Pancreas (tissue), 10 donors: ENCODE results near the gene CAPN13. TPM values are rescaled to one million over a fixed set of nuclear protein-coding genes. Genes with fewer than 3 reads are reported as not detected.
A peak's percentile ranks its signal among the peaks of the same experiment; 100 is the strongest.

Experiments used
- ATAC-seq, 4 donors: fragments of 200-7000 bp; cut with Tn5 transposase; one replicate each; pipeline versions ENCODE4 v1.8.0 to v1.9.1; 2020; ENCODE audit warnings: mild to moderate bottlenecking in 4 of 4, moderate library complexity in 4 of 4
- DNase-seq, 6 donors: peaks; one replicate each; pipeline ENCODE4 v3.0.0-alpha.2; 2020
- FAIRE-seq: peaks from 2 replicates; lab custom pipeline; 2012; peaks lifted over from hg19 to GRCh38; lab: Jason Lieb, UNC
- H3K27ac ChIP-seq, 4 donors: fragments of 200-600 bp; sonication (generic); 1 replicate in 3 of 4; 2 replicates in 1 of 4; pipeline versions ENCODE4 v1.5.0 to v1.8.0; 2020
- H3K27me3 ChIP-seq, 4 donors: fragments of 200-600 bp; one replicate each; pipeline ENCODE4 v1.8.0; 2021
- H3K36me3 ChIP-seq, 3 donors: fragments of 200-600 bp; sonication (generic) in 1 of 3; one replicate each; pipeline versions ENCODE4 v1.5.0 to v1.8.0; 2020 to 2021
- H3K4me1 ChIP-seq, 3 donors: fragments of 200-600 bp; one replicate each; pipeline ENCODE4 v1.8.0; 2021
- H3K4me3 ChIP-seq, 4 donors: fragments of 200-600 bp; sonication (generic) in 2 of 4; one replicate each; pipeline versions ENCODE4 v1.5.0 to v1.8.0; 2020 to 2021
- H3K9me3 ChIP-seq, 4 donors: fragments of 200-600 bp; one replicate each; pipeline ENCODE4 v1.8.0; 2021
- CTCF ChIP-seq, 4 donors: fragments of 200-600 bp; sonication (generic) in 3 of 4; IDR thresholded peaks; one replicate each; pipeline versions ENCODE4 v1.5.0 to v1.8.0; 2021; ENCODE audit warnings: antibody characterized with exemption in 4 of 4
- WGBS, 2 donors: extraction: QIAGEN DNeasy Blood & Tissue Kit; methylation state at CpG; one replicate each; pipeline ENCODE4 v1.1.7; 2013; 5-methylcytosine and 5-hydroxymethylcytosine counted together
- intact Hi-C, 3 donors: fragments of 100-400 bp; cut with DNase I; formaldehyde crosslinking; loops; one replicate each; pipeline versions ENCODE4 v1.11.1 to v1.14.2; 2022
- polyA plus RNA-seq, 2 donors: library from polyadenylated mRNA; stranded (reverse); fragments of 200-250 nt; gene quantifications; one replicate each; pipeline ENCODE4 v1.2.3, GENCODE V29; 2013
- total RNA-seq, 6 donors: library from RNA; stranded (reverse); fragmentation: NEBNext Ultra II Directional in 4 of 6; extraction: Animal tissue kit (Norgen Biotek cat#: 25700) in 4 of 6; gene quantifications; one replicate each; pipeline versions ENCODE4 v1.2.1 to v1.2.4, GENCODE V29; 2021 to 2023
- donor health status: healthy with polysubstance abuse.
- donor health status: DM: no; HTN: no; CAD: no; lungs with moderate emphysema.
- donor health status: DM: no; HTN: no; CAD: no.
- donor health status: control.
- donor health status: control.
- donor health status: Bipolar disorder and iron deficiency.
- donor health status: DM: yes; HTN: yes; CAD: no.
- donor health status: DM: no; HTN: no; CAD: no.
- donor health status: DM: no; HTN: no; CAD: no.
- donor health status: DM: yes; HTN: yes; CAD: no.

Gene CAPN13
- total and polyA plus RNA-seq, 8 donors: 2.7 to 18.3 (median 6.5) TPM

- H3K36me3 ChIP-seq: no peaks in the 10 kb centered on the region
- no peak overlapping the region for H3K4me3 ChIP-seq
- TF ChIP-seq CTCF (IDR thresholded peaks at IDR 0.05): no peak
- H3K27ac ChIP-seq: no peak overlapping the region
- H3K4me1 ChIP-seq: no peaks in the 10 kb centered on the region
- DNase-seq (no peak), ATAC-seq (no peak), FAIRE-seq (no peak)
- intact Hi-C loops: no loop called here
- H3K9me3 ChIP-seq: no peaks in the 10 kb centered on the region
- WGBS, 2 donors: 75 to 76% methylated on average over 8 of the region's 8 CpGs
- H3K27me3 ChIP-seq: no peaks in the 10 kb centered on the region
These were observed 70.0 kb downstream of the CAPN13 start for GRCh38 chr2:30737326-30737610.

GRCh38 chr2:30736461-30737325, 70.6 kb downstream of the CAPN13 start:
- no peak overlapping the region for H3K27ac ChIP-seq
- DNase-seq (peak; percentile 33 to 83 (median 68)), ATAC-seq (peak in 3 of 4 donors; percentile 76 to 84 (median 80)), FAIRE-seq (no peak)
- no peaks in the 10 kb centered on the region for H3K36me3 ChIP-seq
- no peaks in the 10 kb centered on the region for H3K27me3 ChIP-seq
- no peak for TF ChIP-seq CTCF (IDR thresholded peaks at IDR 0.05)
- H3K4me1 ChIP-seq: no peaks in the 10 kb centered on the region
- H3K9me3 ChIP-seq: no peaks in the 10 kb centered on the region
- WGBS, 2 donors: 59 to 65% methylated on average over 18 of the region's 18 CpGs
- H3K4me3 ChIP-seq: no peak overlapping the region
- intact Hi-C loops: no loop called here

GRCh38 chr2:30733876-30734520, 73.2 kb downstream of the CAPN13 start:
- intact Hi-C loops: no loop called here
- no peak for ATAC-seq
- no peaks in the 10 kb centered on the region for H3K36me3 ChIP-seq
- peak in 1 of 6 donors; percentile 22 for DNase-seq
- H3K4me1 ChIP-seq: no peaks in the 10 kb centered on the region
- 70 to 73% methylated on average over 15 of the region's 15 CpGs for WGBS, 2 donors
- no peaks in the 10 kb centered on the region for H3K9me3 ChIP-seq
- no peak overlapping the region for H3K4me3 ChIP-seq
- no peak for TF ChIP-seq CTCF (IDR thresholded peaks at IDR 0.05)
- FAIRE-seq: no peak
- no peak overlapping the region for H3K27ac ChIP-seq
- no peaks in the 10 kb centered on the region for H3K27me3 ChIP-seq

GRCh38 chr2:30732876-30733275, 74.4 kb downstream of the CAPN13 start:
- ATAC-seq (no peak), DNase-seq (peak in 1 of 6 donors; percentile 27), FAIRE-seq (no peak)
- no peaks in the 10 kb centered on the region for H3K36me3 ChIP-seq
- no peak overlapping the region for H3K4me3 ChIP-seq
- no peak for TF ChIP-seq CTCF (IDR thresholded peaks at IDR 0.05)
- H3K4me1 ChIP-seq: no peaks in the 10 kb centered on the region
- no peaks in the 10 kb centered on the region for H3K27me3 ChIP-seq
- H3K9me3 ChIP-seq: no peaks in the 10 kb centered on the region
- WGBS, 2 donors: 68 to 84% methylated on average over 4 of the region's 4 CpGs
- H3K27ac ChIP-seq: no peak overlapping the region
- intact Hi-C loops: no loop called here

GRCh38 chr2:30732376-30732775, 74.9 kb downstream of the CAPN13 start:
- no peak for TF ChIP-seq CTCF (IDR thresholded peaks at IDR 0.05)
- no peaks in the 10 kb centered on the region for H3K27me3 ChIP-seq
- intact Hi-C loops: no loop called here
- H3K9me3 ChIP-seq: no peaks in the 10 kb centered on the region
- peak in 1 of 6 donors; percentile 21 for DNase-seq
- no peak overlapping the region for H3K27ac ChIP-seq
- no peak overlapping the region for H3K4me3 ChIP-seq
- no peak for ATAC-seq
- H3K36me3 ChIP-seq: no peaks in the 10 kb centered on the region
- WGBS, 2 donors: 83 to 84% methylated on average over 9 to 10 of the region's 10 CpGs
- no peak for FAIRE-seq
- no peaks in the 10 kb centered on the region for H3K4me1 ChIP-seq
